H9 (cell line): ENCODE data around the gene KIF16B. TPM values are rescaled to one million over a fixed set of nuclear protein-coding genes. Genes with fewer than 3 reads are reported as not detected.

Source experiments
- DNase-seq: peaks from one replicate; pipeline ENCODE4 v3.0.0-alpha.2; 2017
- H2AFZ ChIP-seq: one replicate; pipeline ENCODE4 v1.6.1; 2013; ENCODE audit warnings: mild to moderate bottlenecking, low read length, control low read depth, moderate library complexity
- H2AK5ac ChIP-seq: 2 replicates; pipeline ENCODE4 v1.6.1; 2013; ENCODE audit warnings: low read length, control low read depth, mixed read lengths; ENCODE audit not compliant: insufficient read length
- H2BK120ac ChIP-seq: one replicate; pipeline ENCODE4 v1.6.1; 2013; ENCODE audit warnings: low read depth, mild to moderate bottlenecking, low read length, control low read depth, inconsistent platforms; ENCODE audit not compliant: poor library complexity, severe bottlenecking
- H2BK12ac ChIP-seq: 2 replicates; pipeline ENCODE4 v1.6.1; 2013; ENCODE audit warnings: low read length, control low read depth, mixed read lengths, low read depth; ENCODE audit not compliant: insufficient read length
- H2BK15ac ChIP-seq: 2 replicates; pipeline ENCODE4 v1.6.1; 2013; ENCODE audit warnings: low read depth, low read length, control low read depth
- H2BK20ac ChIP-seq: one replicate; pipeline ENCODE4 v1.6.1; 2013; ENCODE audit warnings: low read depth, mild to moderate bottlenecking, low read length, control low read depth, inconsistent platforms; ENCODE audit not compliant: poor library complexity, severe bottlenecking
- H2BK5ac ChIP-seq: 2 replicates; pipeline ENCODE4 v1.6.1; 2013; ENCODE audit warnings: low read length, control low read depth, mixed read lengths; ENCODE audit not compliant: insufficient read length
- H3K14ac ChIP-seq: 2 replicates; pipeline ENCODE4 v1.6.1; 2013; ENCODE audit warnings: low read length, control low read depth; ENCODE audit not compliant: insufficient read depth
- H3K18ac ChIP-seq: 2 replicates; pipeline ENCODE4 v1.6.1; 2013; ENCODE audit warnings: low read depth, mild to moderate bottlenecking, mixed read lengths, low read length, control low read depth; ENCODE audit not compliant: insufficient read length
- H3K23ac ChIP-seq: 2 replicates; pipeline ENCODE4 v1.6.1; 2013; ENCODE audit warnings: low read length, control low read depth, mixed read lengths, low read depth; ENCODE audit not compliant: insufficient read length
- H3K23me2 ChIP-seq: 2 replicates; pipeline ENCODE4 v1.6.1; 2013; ENCODE audit warnings: low read depth, mild to moderate bottlenecking, mixed read lengths, low read length, control low read depth; ENCODE audit not compliant: insufficient read length, poor library complexity, severe bottlenecking
- H3K27ac ChIP-seq: 2 replicates; pipeline ENCODE4 v1.5.1; 2013; ENCODE audit warnings: low read length, control low read depth, mixed read lengths, low read depth; ENCODE audit not compliant: insufficient read length
- H3K27me3 ChIP-seq: 2 replicates; pipeline ENCODE4 v1.6.1; 2013; ENCODE audit warnings: low read length, control low read depth, inconsistent platforms; ENCODE audit not compliant: insufficient read depth
- H3K4ac ChIP-seq: 2 replicates; pipeline ENCODE4 v1.6.1; 2013; ENCODE audit warnings: low read depth, mild to moderate bottlenecking, control low read depth, inconsistent platforms, low read length, moderate library complexity
- H3K4me1 ChIP-seq: 2 replicates; pipeline ENCODE4 v1.6.1; 2013; ENCODE audit warnings: low read length, control low read depth, inconsistent platforms; ENCODE audit not compliant: insufficient read depth
- H3K4me2 ChIP-seq: 2 replicates; pipeline ENCODE4 v1.6.1; 2013; ENCODE audit warnings: low read length, control low read depth, mixed read lengths; ENCODE audit not compliant: insufficient read length, insufficient read depth
- H3K56ac ChIP-seq: 2 replicates; pipeline ENCODE4 v1.6.1; 2013; ENCODE audit warnings: low read depth, mild to moderate bottlenecking, mixed read lengths, low read length, control low read depth; ENCODE audit not compliant: insufficient read length
- H3K79me1 ChIP-seq: 2 replicates; pipeline ENCODE4 v1.6.1; 2013; ENCODE audit warnings: low read depth, mild to moderate bottlenecking, moderate library complexity, low read length, control low read depth, inconsistent platforms; ENCODE audit not compliant: insufficient read depth, poor library complexity, severe bottlenecking
- H3K79me2 ChIP-seq: 2 replicates; pipeline ENCODE4 v1.6.1; 2013; ENCODE audit warnings: low read length, control low read depth, inconsistent platforms; ENCODE audit not compliant: insufficient read depth
- H3K9ac ChIP-seq: 2 replicates; pipeline ENCODE4 v1.6.1; 2013; ENCODE audit warnings: low read length, control low read depth, mixed read lengths; ENCODE audit not compliant: insufficient read length; ENCODE audit errors: extremely low read depth
- H3K9me3 ChIP-seq: one replicate; pipeline ENCODE4 v1.6.1; 2013; ENCODE audit warnings: low read depth, low read length, inconsistent platforms; ENCODE audit not compliant: control insufficient read depth
- H3T11ph ChIP-seq: one replicate; pipeline ENCODE4 v1.6.1; 2013; ENCODE audit warnings: mild to moderate bottlenecking, low read length, control low read depth, inconsistent platforms
- H4K20me1 ChIP-seq: one replicate; pipeline ENCODE4 v1.6.1; 2013; ENCODE audit not compliant: control insufficient read depth, insufficient read length, insufficient read depth
- H4K5ac ChIP-seq: 2 replicates; pipeline ENCODE4 v1.6.1; 2013; ENCODE audit warnings: low read depth, mild to moderate bottlenecking, mixed read lengths, low read length, control low read depth; ENCODE audit not compliant: insufficient read length
- H4K8ac ChIP-seq: replicated peaks from 2 replicates; pipeline ENCODE4 v1.6.1; 2013; ENCODE audit warnings: low read length, control low read depth, mixed read lengths, low read depth; ENCODE audit not compliant: insufficient read length
- H4K91ac ChIP-seq: 2 replicates; pipeline ENCODE4 v1.6.1; 2013; ENCODE audit warnings: low read depth, mild to moderate bottlenecking, moderate library complexity, mixed read lengths, low read length, control low read depth; ENCODE audit not compliant: insufficient read length
- H3K27ac Mint-ChIP-seq, 3 experiments: 2 replicates in 2 of 3; 3 replicates in 1 of 3; pipeline ENCODE4 v1.8.0; 2020 to 2021; ENCODE audit warnings: mixed read lengths in 3 of 3, mild to moderate bottlenecking in 1 of 3, moderate library complexity in 1 of 3
- H3K27me3 Mint-ChIP-seq: 2 replicates; pipeline ENCODE4 v1.8.0; 2021; ENCODE audit warnings: low read depth, mild to moderate bottlenecking, moderate library complexity, mixed read lengths
- H3K36me3 Mint-ChIP-seq, 3 experiments: 2 replicates in 2 of 3; 3 replicates in 1 of 3; pipeline ENCODE4 v1.8.0; 2020 to 2021; ENCODE audit warnings: low read depth in 3 of 3, mixed read lengths in 3 of 3; ENCODE audit not compliant: insufficient read depth in 1 of 3
- H3K4me1 Mint-ChIP-seq, 2 experiments: 2 replicates each; pipeline ENCODE4 v1.8.0; 2020; ENCODE audit warnings: mixed read lengths in 2 of 2
- H3K4me3 Mint-ChIP-seq, 2 experiments: 2 replicates in 1 of 2; 3 replicates in 1 of 2; pipeline ENCODE4 v1.8.0; 2020 to 2021; ENCODE audit warnings: mild to moderate bottlenecking in 2 of 2, mixed read lengths in 2 of 2, moderate library complexity in 1 of 2
- H3K9me3 Mint-ChIP-seq, 2 experiments: 2 replicates in 1 of 2; 3 replicates in 1 of 2; pipeline ENCODE4 v1.8.0; 2020; ENCODE audit warnings: mild to moderate bottlenecking in 2 of 2, mixed read lengths in 2 of 2, moderate library complexity in 1 of 2
- CTCF ChIP-seq: fragments of 200-600 bp; sonication (generic); conservative IDR thresholded peaks from 3 replicates; pipeline ENCODE4 v1.8.0; 2021; ENCODE audit warnings: antibody characterized with exemption, mild to moderate bottlenecking
- WGBS: extraction: QIAGEN DNeasy Blood & Tissue Kit; methylation state at CpG from one replicate; pipeline ENCODE4 v1.1.7; 2013; ENCODE audit warnings: missing lambda C conversion rate, low lambda C conversion rate, mixed read lengths; ENCODE audit not compliant: insufficient read length; ENCODE audit errors: extremely low coverage; 5-methylcytosine and 5-hydroxymethylcytosine counted together
- total RNA-seq: library from RNA; stranded (reverse); gene quantifications from 2 replicates; pipeline ENCODE4 v1.2.1, GENCODE V29; 2021

Gene KIF16B
- total RNA-seq, 1 experiment from 2014 or later = 7.4 TPM

- Histone ChIP-seq H4K91ac (no peak overlapping the region), H3K4me1 (no peaks in the 10 kb centered on the region), H3K23ac (no peak overlapping the region), H3K27ac (no peak overlapping the region), H2BK5ac (no peak overlapping the region), H4K5ac (no peak overlapping the region), H2BK120ac (no peak overlapping the region), H3K79me1 (no peaks in the 10 kb centered on the region), H2BK15ac (no peak overlapping the region), H2AK5ac (no peak overlapping the region), H3K27me3 (no peaks in the 10 kb centered on the region), H3K18ac (no peak overlapping the region), H3K79me2 (no peaks in the 10 kb centered on the region), H3K9ac (no peak overlapping the region), H3T11ph (no peak overlapping the region), H3K4ac (no peak overlapping the region), H3K56ac (no peak overlapping the region), H2AFZ (no peak overlapping the region), H3K9me3 (no peaks in the 10 kb centered on the region), H4K20me1 (no peaks in the 10 kb centered on the region), H2BK12ac (no peak overlapping the region), H4K8ac (no peak overlapping the region), H3K4me2 (no peak overlapping the region), H3K23me2 (no peaks in the 10 kb centered on the region), H2BK20ac (no peak overlapping the region), H3K14ac (no peak overlapping the region)
- WGBS = no CpG with 5 or more reads among the region's 8 CpGs
- Mint-ChIP-seq H3K4me1 (no peaks in the 10 kb centered on the region), H3K4me3 (no peak overlapping the region), H3K36me3 (peaks cover 0 to 14% (median 4%) of the 10 kb centered on the region in 3 experiments; a peak in 6 of 7 replicates), H3K27ac (no peak overlapping the region; a peak in 1 of 7 replicates), H3K27me3 (no peaks in the 10 kb centered on the region), H3K9me3 (peaks cover 7 to 10% of the 10 kb centered on the region in 2 experiments)
- DNase-seq = no peak
- no peak for TF ChIP-seq CTCF
These were observed 350.3 kb downstream of the KIF16B start for GRCh38 chr20:16222859-16223411.

Other genes starting within 250 kb of the KIF16B start
- gene SNRPB2, start 156.6 kb upstream of the KIF16B start, total RNA-seq = 91.3 and 93.2 TPM in 2 replicates
- gene OTOR, start 174.9 kb upstream of the KIF16B start, total RNA-seq = not detected in 2 replicates